GM12873 (cell line): ENCODE data around the gene CAV1.

Experiments used
- CTCF ChIP-seq: IDR thresholded peaks from 2 replicates; pipeline ENCODE4 v1.5.1; 2012; ENCODE audit warnings: low read depth, mild to moderate bottlenecking, moderate library complexity, low read length, control low read depth; ENCODE audit not compliant: insufficient read depth; ENCODE audit errors: missing control alignments

CAV1 gene

DNA sequence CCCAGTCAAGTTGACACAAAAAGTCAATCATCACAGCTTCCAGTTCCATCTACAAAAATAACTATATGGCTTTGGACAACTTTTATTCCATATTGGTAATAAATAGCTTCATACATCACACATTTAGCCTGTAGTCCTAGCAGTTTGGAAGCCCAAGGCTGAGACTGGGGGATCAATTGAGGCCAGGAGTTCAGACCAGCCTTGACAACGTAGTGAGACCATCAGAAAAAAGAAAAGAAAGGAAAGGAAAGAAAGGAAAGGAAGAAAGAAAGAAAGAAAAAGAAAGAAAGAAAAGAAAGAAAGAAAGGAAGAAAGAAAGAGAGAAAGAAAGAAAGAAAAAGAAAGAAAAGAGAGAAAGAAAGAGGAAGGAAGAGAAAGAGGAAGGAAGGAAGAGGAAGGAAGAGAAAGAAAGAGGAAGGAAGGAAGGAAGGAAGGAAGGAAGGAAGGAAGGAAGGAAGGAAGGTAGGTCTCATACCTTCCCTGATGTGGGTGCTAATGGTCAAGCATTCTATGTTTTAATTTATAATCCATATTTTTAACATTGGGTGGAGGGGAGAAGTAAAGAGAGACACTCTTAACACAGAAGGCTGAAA is 37.8 kb downstream of the CAV1 start:
- TF ChIP-seq CTCF: no peak

GRCh38 chr7:116565981-116566380 is 41.1 kb downstream of the CAV1 start:
- TF ChIP-seq CTCF: no peak

DNA sequence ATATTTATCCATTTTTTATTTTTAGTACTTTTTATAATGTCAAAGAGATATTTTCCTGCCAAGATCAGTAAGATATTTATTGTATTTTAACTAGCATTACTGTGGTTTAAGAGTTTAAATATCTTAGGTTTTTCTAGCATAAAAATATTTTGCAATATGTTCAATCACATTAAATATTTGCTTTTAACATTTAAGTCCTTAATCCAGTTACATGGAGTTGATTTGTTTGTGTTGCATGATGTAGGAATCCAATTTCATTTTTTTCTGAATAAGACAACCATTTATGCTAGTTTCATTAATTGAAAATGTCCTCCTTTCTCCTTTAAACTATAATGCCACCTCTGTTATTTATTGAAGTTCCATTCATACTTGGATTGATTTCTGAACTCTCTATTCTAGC is 41.8 kb downstream of the CAV1 start:
- no peak for TF ChIP-seq CTCF

GRCh38 chr7:116569737-116570136 is 44.9 kb downstream of the CAV1 start:
- TF ChIP-seq CTCF: no peak

DNA sequence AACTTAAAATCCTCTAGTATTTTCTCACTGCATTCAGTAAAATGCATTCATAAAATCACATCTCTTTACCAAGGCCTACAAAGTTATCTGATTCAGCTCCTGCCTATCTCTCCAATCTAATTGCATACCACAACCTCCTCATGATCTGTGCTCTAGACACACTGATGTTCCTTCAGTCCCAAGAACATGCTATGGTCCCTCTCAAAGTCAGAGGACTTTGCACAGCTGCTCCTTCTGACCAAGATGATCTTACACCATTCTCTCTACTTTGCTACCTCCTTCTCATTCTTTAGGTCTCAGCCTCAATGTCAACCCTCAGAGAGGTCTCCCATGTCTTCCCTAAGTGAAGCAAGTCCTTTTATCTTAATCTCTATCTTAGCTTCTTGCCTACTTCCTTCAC is 45.5 kb downstream of the CAV1 start:
- no peak for TF ChIP-seq CTCF

- TF ChIP-seq CTCF: no peak
These were observed 46.2 kb downstream of the CAV1 start for GRCh38 chr7:116571037-116571436.

DNA sequence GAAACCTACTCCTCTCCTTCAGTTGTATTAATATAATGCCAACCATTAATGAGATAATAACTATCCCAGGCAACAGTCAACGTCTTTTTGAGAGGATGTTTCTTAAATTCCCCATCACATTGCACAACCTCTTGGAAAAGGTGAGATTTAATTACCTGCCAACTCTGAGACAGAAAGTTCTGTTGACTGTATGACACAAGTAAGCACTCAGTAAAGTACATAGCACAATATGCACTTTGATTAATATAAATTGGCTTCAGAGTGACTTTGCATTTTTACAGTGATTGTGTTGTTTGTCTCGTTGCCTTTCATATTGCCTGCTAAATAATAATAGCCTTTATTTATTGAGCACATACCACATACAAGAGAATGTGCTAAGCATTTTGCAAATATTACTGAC is 46.7 kb downstream of the CAV1 start:
- TF ChIP-seq CTCF: no peak
